Endodermal cell (in vitro differentiated cells): ENCODE measurements around the gene ZBTB20. TPM values are rescaled to one million over a fixed set of nuclear protein-coding genes. Genes with fewer than 3 reads are reported as not detected.

Experiments
- DNase-seq: peaks from one replicate; pipeline ENCODE4 v3.0.0-alpha.2; 2017
- H3K27ac ChIP-seq: 2 replicates; pipeline ENCODE4 v1.5.1; 2013; ENCODE audit warnings: mild to moderate bottlenecking, low read depth, low read length, moderate library complexity
- H3K27me3 ChIP-seq: 2 replicates; pipeline ENCODE4 v1.6.1; 2013; ENCODE audit warnings: mild to moderate bottlenecking, low read length, moderate library complexity; ENCODE audit not compliant: insufficient read depth, control insufficient read depth, poor library complexity, severe bottlenecking
- H3K36me3 ChIP-seq: 2 replicates; pipeline ENCODE4 v1.7.0; 2013; ENCODE audit warnings: mild to moderate bottlenecking, low read length, moderate library complexity; ENCODE audit not compliant: control insufficient read depth, insufficient read depth
- H3K4me1 ChIP-seq: one replicate; pipeline ENCODE4 v1.7.0; 2013; ENCODE audit warnings: low read length; ENCODE audit not compliant: control insufficient read depth, insufficient read depth
- H3K4me3 ChIP-seq: 2 replicates; pipeline ENCODE4 v1.5.1; 2013; ENCODE audit warnings: mild to moderate bottlenecking, low read length, moderate library complexity
- H3K9ac ChIP-seq: 2 replicates; pipeline ENCODE4 v1.6.1; 2013; ENCODE audit warnings: mild to moderate bottlenecking, low read length, moderate library complexity; ENCODE audit not compliant: poor library complexity, severe bottlenecking; ENCODE audit errors: extremely low read depth
- H3K9me3 ChIP-seq: 2 replicates; pipeline ENCODE4 v1.6.1; 2013; ENCODE audit warnings: mild to moderate bottlenecking, low read length, moderate library complexity; ENCODE audit not compliant: control insufficient read depth
- H3K27ac Mint-ChIP-seq: 2 replicates; pipeline ENCODE4 v1.8.0; 2020; ENCODE audit warnings: mixed read lengths
- H3K27me3 Mint-ChIP-seq: 2 replicates; pipeline ENCODE4 v1.8.0; 2021; ENCODE audit warnings: mild to moderate bottlenecking, mixed read lengths; ENCODE audit not compliant: insufficient read depth
- H3K36me3 Mint-ChIP-seq: 2 replicates; pipeline ENCODE4 v1.8.0; 2020; ENCODE audit warnings: low read depth, mixed read lengths
- H3K4me1 Mint-ChIP-seq: 2 replicates; pipeline ENCODE4 v1.8.0; 2020; ENCODE audit warnings: mixed read lengths
- H3K4me3 Mint-ChIP-seq: 2 replicates; pipeline ENCODE4 v1.8.0; 2020; ENCODE audit warnings: mild to moderate bottlenecking, moderate library complexity, mixed read lengths
- H3K9me3 Mint-ChIP-seq: 2 replicates; pipeline ENCODE4 v1.8.0; 2020; ENCODE audit warnings: mild to moderate bottlenecking, mixed read lengths
- WGBS, 2 experiments: methylation state at CpG; one replicate each; pipeline versions ENCODE4 v1.1.5 to v1.1.7; 2013; ENCODE audit warnings: missing lambda C conversion rate in 2 of 2, mixed read lengths in 1 of 2; ENCODE audit not compliant: insufficient coverage in 1 of 2, insufficient read length in 1 of 2; 5-methylcytosine and 5-hydroxymethylcytosine counted together
- total RNA-seq, 2 donors: library from RNA; stranded (reverse); fragmentation: NEBNext Ultra II Directional in 1 of 2; extraction: Animal tissue kit (Norgen Biotek cat#: 25700) in 1 of 2; gene quantifications; 2 replicates in 1 of 2; 3 replicates in 1 of 2; pipeline ENCODE4 v1.2.1, GENCODE V29; 2021
- TF ChIP-seq, protein P1 (sequence below): fragments of 200-600 bp; sonication (generic); conservative IDR thresholded peaks from 2 replicates; pipeline ENCODE4 v1.5.0; 2021; ENCODE audit warnings: antibody characterized with exemption, mild to moderate bottlenecking

ZBTB20 gene
- total RNA-seq, 2 donors from 2014 or later, result 1.6 to 2.9 TPM

- H3K27ac ChIP-seq, result no peak overlapping the region
- H3K4me3 Mint-ChIP-seq, result no peak overlapping the region
- peaks cover 15% of the 10 kb centered on the region for H3K4me1 ChIP-seq
- H3K36me3 Mint-ChIP-seq, result no peaks in the 10 kb centered on the region
- no peak for DNase-seq
- WGBS, 2 experiments, result 81 to 82% methylated on average over 3 of the region's 3 CpGs
- H3K9me3 ChIP-seq, result no peaks in the 10 kb centered on the region
- no peak overlapping the region for H3K4me3 ChIP-seq
- peaks cover 34% of the 10 kb centered on the region for H3K4me1 Mint-ChIP-seq
- H3K9me3 Mint-ChIP-seq, result no peaks in the 10 kb centered on the region
- TF ChIP-seq, protein P1, sequence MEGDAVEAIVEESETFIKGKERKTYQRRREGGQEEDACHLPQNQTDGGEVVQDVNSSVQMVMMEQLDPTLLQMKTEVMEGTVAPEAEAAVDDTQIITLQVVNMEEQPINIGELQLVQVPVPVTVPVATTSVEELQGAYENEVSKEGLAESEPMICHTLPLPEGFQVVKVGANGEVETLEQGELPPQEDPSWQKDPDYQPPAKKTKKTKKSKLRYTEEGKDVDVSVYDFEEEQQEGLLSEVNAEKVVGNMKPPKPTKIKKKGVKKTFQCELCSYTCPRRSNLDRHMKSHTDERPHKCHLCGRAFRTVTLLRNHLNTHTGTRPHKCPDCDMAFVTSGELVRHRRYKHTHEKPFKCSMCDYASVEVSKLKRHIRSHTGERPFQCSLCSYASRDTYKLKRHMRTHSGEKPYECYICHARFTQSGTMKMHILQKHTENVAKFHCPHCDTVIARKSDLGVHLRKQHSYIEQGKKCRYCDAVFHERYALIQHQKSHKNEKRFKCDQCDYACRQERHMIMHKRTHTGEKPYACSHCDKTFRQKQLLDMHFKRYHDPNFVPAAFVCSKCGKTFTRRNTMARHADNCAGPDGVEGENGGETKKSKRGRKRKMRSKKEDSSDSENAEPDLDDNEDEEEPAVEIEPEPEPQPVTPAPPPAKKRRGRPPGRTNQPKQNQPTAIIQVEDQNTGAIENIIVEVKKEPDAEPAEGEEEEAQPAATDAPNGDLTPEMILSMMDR, result no peak
- no peaks in the 10 kb centered on the region for H3K27me3 ChIP-seq
- H3K36me3 ChIP-seq, result no peaks in the 10 kb centered on the region
- no peak overlapping the region for H3K9ac ChIP-seq
- no peaks in the 10 kb centered on the region for H3K27me3 Mint-ChIP-seq
- H3K27ac Mint-ChIP-seq, result no peak overlapping the region
Observed at GRCh38 chr3:114323546-114324254, 823.4 kb downstream of the ZBTB20 start.

GRCh38 chr3:114320246-114320645 is 826.8 kb downstream of the ZBTB20 start:
- Histone ChIP-seq H3K36me3 (no peaks in the 10 kb centered on the region), H3K27ac (no peak overlapping the region), H3K9ac (no peak overlapping the region), H3K9me3 (no peaks in the 10 kb centered on the region), H3K4me3 (no peak overlapping the region), H3K4me1 (peaks cover 15% of the 10 kb centered on the region), H3K27me3 (no peaks in the 10 kb centered on the region)
- Mint-ChIP-seq H3K4me3 (no peak overlapping the region), H3K4me1 (peaks cover 38% of the 10 kb centered on the region), H3K36me3 (no peaks in the 10 kb centered on the region), H3K9me3 (no peaks in the 10 kb centered on the region), H3K27ac (no peak overlapping the region), H3K27me3 (no peaks in the 10 kb centered on the region)
- DNase-seq, result no peak
- TF ChIP-seq, protein P1, result no peak
- 83 to 100% methylated on average over 1 of the region's 1 CpG for WGBS, 2 experiments

DNA sequence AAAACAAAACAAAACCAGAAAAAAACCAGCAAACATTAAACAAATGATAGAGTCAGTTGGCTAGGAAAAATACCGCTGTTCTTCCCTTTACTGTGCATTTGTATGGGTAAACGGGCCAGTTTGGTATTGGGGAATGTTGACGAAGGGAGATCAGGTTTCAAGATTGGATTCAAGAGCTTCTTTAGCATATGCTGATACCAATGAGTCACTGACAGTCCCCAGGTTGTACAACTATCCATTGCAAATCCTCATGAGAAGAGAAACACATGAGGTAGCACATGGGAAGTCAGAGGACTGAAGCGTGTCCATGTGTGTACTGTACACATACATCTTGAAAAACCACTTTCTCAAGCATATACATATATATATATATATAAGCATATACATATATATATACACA is 827.6 kb downstream of the ZBTB20 start:
- Histone ChIP-seq H3K27me3 (no peaks in the 10 kb centered on the region), H3K27ac (no peak overlapping the region), H3K9ac (no peak overlapping the region), H3K9me3 (no peaks in the 10 kb centered on the region), H3K4me3 (no peak overlapping the region), H3K36me3 (no peaks in the 10 kb centered on the region), H3K4me1 (peaks cover 12% of the 10 kb centered on the region)
- 24% methylated on average over 3 of the region's 4 CpGs; no CpG with 5 or more reads in 1 of the 2 experiments for WGBS, 2 experiments
- Mint-ChIP-seq H3K4me3 (no peak overlapping the region), H3K9me3 (no peaks in the 10 kb centered on the region), H3K27me3 (no peaks in the 10 kb centered on the region), H3K27ac (peak overlapping the region; percentile 46), H3K36me3 (no peaks in the 10 kb centered on the region), H3K4me1 (peaks cover 31% of the 10 kb centered on the region)
- TF ChIP-seq, protein P1, result no peak
- peak; percentile 66 for DNase-seq
